HEK293T (cell line): ENCODE measurements around the gene RRM1.

Source experiments
- ARNT ChIP-seq: fragments of 450-650 bp; IDR thresholded peaks from 2 replicates; pipeline ENCODE4 v1.6.1; 2017; ENCODE audit warnings: mild to moderate bottlenecking
- BHLHE40 ChIP-seq: fragments of 450-650 bp; IDR thresholded peaks from 2 replicates; pipeline ENCODE4 v1.6.1; 2016; ENCODE audit warnings: mild to moderate bottlenecking, moderate library complexity, borderline replicate concordance
- ELF4 ChIP-seq: fragments of 450-650 bp; IDR thresholded peaks from 2 replicates; pipeline ENCODE4 v1.6.1; 2017; ENCODE audit warnings: antibody characterized with exemption
- FOXA1 ChIP-seq: fragments of 450-650 bp; IDR thresholded peaks from 2 replicates; pipeline ENCODE4 v1.6.1; 2016; ENCODE audit warnings: mild to moderate bottlenecking
- FOXK2 ChIP-seq: fragments of 450-650 bp; IDR thresholded peaks from 2 replicates; pipeline ENCODE4 v1.6.1; 2016; ENCODE audit warnings: mild to moderate bottlenecking
- FOXM1 ChIP-seq: fragments of 450-650 bp; IDR thresholded peaks from 2 replicates; pipeline ENCODE4 v1.6.1; 2017; ENCODE audit warnings: mild to moderate bottlenecking, borderline replicate concordance
- HDGF ChIP-seq: fragments of 450-650 bp; IDR thresholded peaks from 2 replicates; pipeline ENCODE4 v1.6.1; 2017; ENCODE audit warnings: antibody characterized with exemption, borderline replicate concordance
- LEF1 ChIP-seq: fragments of 450-650 bp; IDR thresholded peaks from 2 replicates; pipeline ENCODE4 v1.6.1; 2017; ENCODE audit warnings: mild to moderate bottlenecking, borderline replicate concordance
- SP1 ChIP-seq: fragments of 450-650 bp; IDR thresholded peaks from 2 replicates; pipeline ENCODE4 v1.6.1; 2017
- SUZ12 ChIP-seq: fragments of 450-650 bp; IDR thresholded peaks from 2 replicates; pipeline ENCODE4 v1.6.1; 2016; ENCODE audit warnings: mild to moderate bottlenecking
- ZNF384 ChIP-seq: fragments of 450-650 bp; IDR thresholded peaks from 2 replicates; pipeline ENCODE4 v1.6.1; 2016
- TF ChIP-seq, protein P1 (sequence below): fragments of 450-650 bp; IDR thresholded peaks from 2 replicates; pipeline ENCODE4 v1.6.1; 2016

DNA sequence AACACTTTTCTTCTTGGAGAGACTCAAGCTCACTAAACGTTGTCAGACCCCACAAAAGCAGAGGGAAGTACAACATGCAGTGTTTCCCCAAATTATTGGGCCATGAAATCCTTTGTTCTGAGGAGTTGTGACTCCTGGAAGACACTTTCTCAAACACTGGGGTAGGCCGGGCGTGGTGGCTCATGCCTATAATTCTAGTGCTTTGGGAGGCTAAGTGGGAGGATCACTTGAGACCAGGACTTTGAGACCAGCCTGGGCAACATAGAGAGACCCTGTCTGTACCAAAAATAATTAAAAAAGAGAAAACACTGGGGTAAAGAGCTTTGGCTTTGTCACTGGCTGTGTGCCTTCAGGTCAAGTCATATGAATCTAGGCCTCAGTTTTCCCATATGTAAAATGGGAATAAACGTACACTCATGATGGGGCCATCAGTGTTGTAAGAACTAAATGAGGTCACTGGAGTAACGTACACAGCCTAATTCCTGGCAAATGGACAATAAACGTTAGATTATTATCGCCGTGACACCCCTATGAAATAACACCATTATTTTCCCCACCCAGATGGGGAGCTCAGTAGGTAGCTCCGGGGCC lies 92.0 kb downstream of the RRM1 start:
- TF ChIP-seq ELF4 (no peak), HDGF (no peak), SP1 (no peak), ARNT (no peak), FOXA1 (no peak), ZNF384 (no peak), LEF1 (no peak), BHLHE40 (no peak), SUZ12 (no peak), FOXM1 (no peak), FOXK2 (no peak)
- TF ChIP-seq, protein P1, sequence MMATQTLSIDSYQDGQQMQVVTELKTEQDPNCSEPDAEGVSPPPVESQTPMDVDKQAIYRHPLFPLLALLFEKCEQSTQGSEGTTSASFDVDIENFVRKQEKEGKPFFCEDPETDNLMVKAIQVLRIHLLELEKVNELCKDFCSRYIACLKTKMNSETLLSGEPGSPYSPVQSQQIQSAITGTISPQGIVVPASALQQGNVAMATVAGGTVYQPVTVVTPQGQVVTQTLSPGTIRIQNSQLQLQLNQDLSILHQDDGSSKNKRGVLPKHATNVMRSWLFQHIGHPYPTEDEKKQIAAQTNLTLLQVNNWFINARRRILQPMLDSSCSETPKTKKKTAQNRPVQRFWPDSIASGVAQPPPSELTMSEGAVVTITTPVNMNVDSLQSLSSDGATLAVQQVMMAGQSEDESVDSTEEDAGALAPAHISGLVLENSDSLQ = no peak
